NT2/D1 (cell line): ENCODE measurements around the gene MMP2.

Source experiments
- DNase-seq: peaks from one replicate; pipeline ENCODE4 v3.0.0-alpha.2; 2011; ENCODE audit warnings: low read depth, low spot score
- H3K27me3 ChIP-seq: 2 replicates; pipeline ENCODE4 v1.6.0; 2011; ENCODE audit warnings: mild to moderate bottlenecking; ENCODE audit not compliant: insufficient read length, insufficient read depth
- H3K36me3 ChIP-seq: 2 replicates; pipeline ENCODE4 v1.6.1; 2011; ENCODE audit warnings: mild to moderate bottlenecking, low read length, mixed read lengths; ENCODE audit not compliant: insufficient read depth, insufficient read length
- H3K4me1 ChIP-seq: 2 replicates; pipeline ENCODE4 v1.5.1; 2011; ENCODE audit not compliant: insufficient read depth, insufficient read length
- H3K4me3 ChIP-seq: 2 replicates; pipeline ENCODE4 v1.5.1; 2011; ENCODE audit warnings: low read depth; ENCODE audit not compliant: insufficient read length
- H3K9ac ChIP-seq: 2 replicates; pipeline ENCODE4 v1.6.0; 2011; ENCODE audit warnings: low read depth; ENCODE audit not compliant: insufficient read length
- H3K9me3 ChIP-seq: 2 replicates; pipeline ENCODE4 v1.5.1; 2011; ENCODE audit warnings: mild to moderate bottlenecking, low read length; ENCODE audit not compliant: insufficient read depth
- SUZ12 ChIP-seq: IDR thresholded peaks from 2 replicates; pipeline ENCODE4 v1.6.1; 2011; ENCODE audit not compliant: insufficient read length, insufficient read depth; ENCODE audit errors: extremely low read depth
- YY1 ChIP-seq: IDR thresholded peaks from 2 replicates; pipeline ENCODE4 v1.6.1; 2011; ENCODE audit not compliant: insufficient read length, insufficient read depth
- ZNF274 ChIP-seq: IDR thresholded peaks from 2 replicates; pipeline ENCODE4 v1.6.1; 2011; ENCODE audit warnings: mild to moderate bottlenecking, low read depth, low read length

MMP2 gene

GRCh38 chr16:55527885-55528284 is 48.9 kb downstream of the MMP2 start:
- H3K9ac ChIP-seq: no peak overlapping the region
- H3K9me3 ChIP-seq: no peaks in the 10 kb centered on the region
- H3K27me3 ChIP-seq: no peaks in the 10 kb centered on the region
- no peak overlapping the region for H3K4me3 ChIP-seq
- no peak for TF ChIP-seq YY1
- TF ChIP-seq ZNF274: no peak
- TF ChIP-seq SUZ12: no peak
- no peaks in the 10 kb centered on the region for H3K4me1 ChIP-seq
- no peak for DNase-seq
- peaks cover 25% of the 10 kb centered on the region for H3K36me3 ChIP-seq

DNA sequence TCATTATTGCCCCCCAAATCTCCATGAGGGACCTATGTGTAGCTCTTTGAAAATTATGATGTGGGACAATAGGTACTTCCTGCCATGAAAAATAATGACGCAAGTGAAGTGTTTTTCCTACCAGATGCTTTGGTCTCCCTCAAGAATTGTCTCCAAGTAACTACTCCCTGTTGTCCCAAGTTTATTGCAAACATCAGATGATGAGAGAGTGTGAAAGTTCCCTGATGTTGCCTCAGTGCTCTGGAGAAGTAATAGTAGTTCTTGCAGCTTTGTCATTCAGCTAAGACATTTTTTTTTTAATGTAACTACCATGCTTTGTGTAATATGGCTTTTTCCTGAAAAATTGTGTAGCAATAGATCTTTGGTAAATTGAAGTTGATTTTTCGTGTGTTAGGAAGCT is 50.0 kb downstream of the MMP2 start:
- TF ChIP-seq SUZ12: no peak
- Histone ChIP-seq H3K27me3 (no peaks in the 10 kb centered on the region), H3K9me3 (no peaks in the 10 kb centered on the region), H3K4me3 (no peak overlapping the region), H3K9ac (no peak overlapping the region), H3K36me3 (peaks cover 27% of the 10 kb centered on the region), H3K4me1 (no peaks in the 10 kb centered on the region)
- no peak for DNase-seq

DNA sequence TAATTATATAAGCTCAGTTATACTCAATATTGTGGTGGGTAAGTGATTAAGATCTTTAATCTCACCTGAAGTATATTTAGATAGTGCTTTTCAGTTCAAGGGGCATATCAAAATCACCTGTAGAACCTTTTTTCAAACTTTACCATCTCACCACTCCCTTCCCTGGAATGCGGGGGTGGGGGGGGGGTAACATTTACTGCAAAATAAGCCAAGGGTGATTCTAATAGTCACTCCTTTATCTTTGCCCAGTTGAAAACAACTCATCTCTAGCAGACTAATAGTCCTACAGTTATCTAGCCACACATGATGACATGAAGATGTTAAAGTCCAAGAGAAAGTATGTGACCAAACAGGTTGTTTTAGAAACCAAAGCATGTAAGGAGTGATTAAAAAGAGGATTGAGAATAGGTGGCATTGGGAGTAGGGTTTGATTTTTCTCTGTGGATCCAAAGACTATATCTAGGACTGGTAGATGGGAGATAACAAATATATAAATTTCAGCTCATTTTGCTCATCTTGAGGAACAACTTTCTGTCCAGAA is 51.4 kb downstream of the MMP2 start:
- no peak for TF ChIP-seq YY1
- TF ChIP-seq ZNF274: no peak
- no peak for TF ChIP-seq SUZ12
- Histone ChIP-seq H3K9me3 (no peaks in the 10 kb centered on the region), H3K4me1 (no peaks in the 10 kb centered on the region), H3K36me3 (peaks cover 27% of the 10 kb centered on the region), H3K9ac (no peak overlapping the region), H3K4me3 (no peak overlapping the region), H3K27me3 (no peaks in the 10 kb centered on the region)
- no peak for DNase-seq

DNA sequence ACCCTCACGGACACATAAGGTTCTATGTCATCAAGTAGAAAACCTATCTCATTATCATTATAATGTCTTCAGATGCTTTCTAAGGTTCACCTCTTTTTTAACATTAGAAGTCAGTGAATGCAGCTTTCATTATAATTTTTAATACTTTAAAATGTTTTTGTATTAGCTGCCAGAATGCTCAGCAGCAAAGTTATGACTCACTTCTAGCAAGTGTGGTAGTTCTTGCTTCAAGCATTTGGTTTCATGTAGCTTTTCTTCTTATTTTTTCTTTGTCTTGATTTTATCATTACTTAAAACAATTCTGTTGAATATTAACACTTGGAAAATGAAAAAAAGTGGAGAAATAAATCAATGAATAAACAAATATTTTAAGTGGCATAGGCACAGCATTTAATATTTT is 53.2 kb downstream of the MMP2 start:
- TF ChIP-seq SUZ12 (no peak), YY1 (no peak), ZNF274 (no peak)
- no peaks in the 10 kb centered on the region for H3K9me3 ChIP-seq
- peaks cover 27% of the 10 kb centered on the region for H3K36me3 ChIP-seq
- H3K4me1 ChIP-seq: no peaks in the 10 kb centered on the region
- no peaks in the 10 kb centered on the region for H3K27me3 ChIP-seq
- H3K9ac ChIP-seq: no peak overlapping the region
- no peak for DNase-seq
- H3K4me3 ChIP-seq: no peak overlapping the region

DNA sequence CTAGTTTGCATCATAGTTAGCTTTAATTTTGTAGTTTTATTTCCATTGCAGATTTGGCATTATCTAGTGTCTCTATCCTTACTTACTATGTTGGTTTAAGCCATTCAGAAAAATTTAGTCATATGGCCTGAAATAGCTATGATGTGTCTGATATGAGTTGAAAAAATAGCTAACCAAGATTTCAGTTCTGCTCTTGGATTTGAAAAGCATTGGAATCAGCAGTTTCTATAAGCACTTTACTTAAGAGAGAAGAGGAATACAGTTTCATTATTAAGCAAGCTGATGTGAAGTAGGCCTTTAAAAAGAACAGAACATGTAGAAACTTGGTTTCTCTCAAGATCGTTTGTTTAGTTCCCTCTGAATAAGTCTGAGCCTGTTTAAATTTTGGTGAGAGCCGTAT is 55.8 kb downstream of the MMP2 start:
- H3K9me3 ChIP-seq: no peaks in the 10 kb centered on the region
- peaks cover 16% of the 10 kb centered on the region for H3K36me3 ChIP-seq
- H3K4me1 ChIP-seq: no peaks in the 10 kb centered on the region
- H3K4me3 ChIP-seq: no peak overlapping the region
- TF ChIP-seq SUZ12: no peak
- no peak for TF ChIP-seq YY1
- TF ChIP-seq ZNF274: no peak
- H3K9ac ChIP-seq: no peak overlapping the region
- H3K27me3 ChIP-seq: no peaks in the 10 kb centered on the region
- no peak for DNase-seq

- Histone ChIP-seq H3K4me1 (no peaks in the 10 kb centered on the region), H3K4me3 (no peak overlapping the region)
- TF ChIP-seq ZNF274 (no peak), YY1 (no peak), SUZ12 (no peak)
These were observed 60.1 kb downstream of the MMP2 start for GRCh38 chr16:55539049-55539448.

DNA sequence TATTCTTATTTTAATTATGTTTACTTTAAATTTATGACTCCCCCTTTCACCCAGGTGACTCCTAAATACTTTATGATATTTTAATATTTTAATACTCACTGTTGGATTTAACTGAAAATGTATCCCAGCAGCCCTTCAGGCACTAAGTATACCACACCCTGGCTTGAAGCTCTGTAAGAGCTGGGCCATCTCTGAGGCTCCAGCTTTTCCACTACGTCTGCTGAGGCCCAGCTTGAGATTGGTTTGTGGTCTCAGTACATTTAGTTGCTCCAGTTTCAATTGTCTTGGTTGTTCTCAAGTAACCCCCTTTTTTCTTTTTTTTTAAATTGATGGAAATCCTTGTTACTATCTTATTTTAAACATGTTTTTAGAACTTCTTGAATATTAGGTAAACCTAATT is 60.5 kb downstream of the MMP2 start:
- Histone ChIP-seq H3K9me3 (no peaks in the 10 kb centered on the region), H3K4me3 (no peak overlapping the region), H3K4me1 (no peaks in the 10 kb centered on the region), H3K27me3 (no peaks in the 10 kb centered on the region), H3K36me3 (no peaks in the 10 kb centered on the region), H3K9ac (no peak overlapping the region)
- no peak for DNase-seq
- TF ChIP-seq ZNF274: no peak
- no peak for TF ChIP-seq YY1
- TF ChIP-seq SUZ12: no peak

More at GRCh38 chr16:55539049-55539448, 60.1 kb downstream of the MMP2 start:
- DNase-seq: no peak
- H3K27me3 ChIP-seq: no peaks in the 10 kb centered on the region
- no peak overlapping the region for H3K9ac ChIP-seq
- H3K9me3 ChIP-seq: no peaks in the 10 kb centered on the region
- no peaks in the 10 kb centered on the region for H3K36me3 ChIP-seq

DNA sequence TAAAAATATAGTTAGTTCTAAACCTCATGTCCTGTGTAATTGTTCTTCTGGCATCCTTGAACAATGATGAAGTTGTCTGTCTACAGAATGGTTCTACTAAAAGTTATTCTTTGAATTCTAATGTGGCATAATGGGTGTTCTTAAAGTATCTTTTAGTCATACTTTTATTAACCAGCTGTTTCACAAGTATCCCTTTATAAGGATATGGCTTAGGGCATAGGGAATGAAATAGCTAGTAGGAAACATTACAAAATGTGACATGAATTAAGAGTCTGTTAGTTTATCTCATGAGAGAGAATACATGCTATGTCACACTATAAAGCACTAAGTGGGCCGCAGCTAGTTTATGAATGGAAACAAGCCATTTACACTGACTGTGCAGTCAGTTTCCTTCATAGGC is 61.2 kb downstream of the MMP2 start:
- no peak overlapping the region for H3K9ac ChIP-seq
- no peaks in the 10 kb centered on the region for H3K36me3 ChIP-seq
- H3K9me3 ChIP-seq: no peaks in the 10 kb centered on the region
- H3K4me1 ChIP-seq: no peaks in the 10 kb centered on the region
- TF ChIP-seq YY1: no peak
- no peak for TF ChIP-seq ZNF274
- no peak for TF ChIP-seq SUZ12
- no peak for DNase-seq
- no peaks in the 10 kb centered on the region for H3K27me3 ChIP-seq
- H3K4me3 ChIP-seq: no peak overlapping the region
